HG03095 (cell line): ENCODE results near the gene HCAR2.
"Not testable (repeated sequence)": the region's sequence is repeated elsewhere in the genome, so short reads cannot be mapped to it uniquely, and the experiment has no call there.

Source experiments
- ATAC-seq: cut with Tn5 transposase; IDR thresholded peaks from one replicate; pipeline ENCODE4 v1.9.1; 2021; ENCODE audit warnings: moderate library complexity; ENCODE audit not compliant: unreplicated experiment

Gene HCAR2

DNA sequence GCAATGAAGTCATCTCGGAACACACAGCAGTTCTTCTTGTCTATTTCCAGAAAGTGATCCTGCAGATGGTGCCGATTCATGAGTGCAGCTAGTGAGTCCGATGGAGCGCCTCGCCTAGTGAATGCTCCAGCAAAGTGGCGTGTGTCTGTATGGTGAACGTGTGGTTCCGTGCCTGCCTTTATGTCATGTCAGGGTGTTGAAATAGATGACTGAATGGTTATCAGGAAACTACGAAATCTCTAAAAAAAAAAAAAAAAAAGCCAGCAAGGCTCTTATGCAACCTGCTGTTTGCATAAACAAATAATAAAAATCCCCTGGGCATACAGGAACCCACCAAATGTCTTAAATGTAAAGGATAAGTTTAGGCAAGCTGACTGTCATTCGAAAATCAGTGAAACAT, 13.5 kb upstream of the HCAR2 start, which contains the start of gene HCAR3:
Gene HCAR3, minus strand, starts transcription at position 154 of the 400 bp plus-strand sequence. Its CDS starts 74 bp downstream, at position 80.
- ATAC-seq = not testable (repeated sequence)

DNA sequence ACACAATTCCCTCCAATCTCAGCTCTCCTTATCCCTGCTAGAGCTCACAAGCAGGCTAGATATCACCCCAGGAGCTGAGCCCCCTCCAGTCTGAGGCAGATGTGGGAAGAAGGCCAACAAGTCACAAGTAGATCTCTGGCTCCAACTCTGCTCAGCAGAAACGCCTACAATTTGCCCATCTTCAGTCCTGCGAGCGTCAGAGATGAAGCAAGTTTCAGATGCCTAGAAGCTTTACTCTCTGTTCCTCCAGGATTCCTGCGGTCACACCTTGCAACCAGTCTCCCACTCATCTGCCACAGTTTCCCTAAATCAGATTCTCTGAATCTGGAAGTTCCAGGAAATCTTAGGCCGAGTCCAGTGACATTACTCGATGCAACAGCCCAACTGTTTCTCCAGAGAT, 12.1 kb upstream of the HCAR2 start:
- not testable (repeated sequence) for ATAC-seq

DNA sequence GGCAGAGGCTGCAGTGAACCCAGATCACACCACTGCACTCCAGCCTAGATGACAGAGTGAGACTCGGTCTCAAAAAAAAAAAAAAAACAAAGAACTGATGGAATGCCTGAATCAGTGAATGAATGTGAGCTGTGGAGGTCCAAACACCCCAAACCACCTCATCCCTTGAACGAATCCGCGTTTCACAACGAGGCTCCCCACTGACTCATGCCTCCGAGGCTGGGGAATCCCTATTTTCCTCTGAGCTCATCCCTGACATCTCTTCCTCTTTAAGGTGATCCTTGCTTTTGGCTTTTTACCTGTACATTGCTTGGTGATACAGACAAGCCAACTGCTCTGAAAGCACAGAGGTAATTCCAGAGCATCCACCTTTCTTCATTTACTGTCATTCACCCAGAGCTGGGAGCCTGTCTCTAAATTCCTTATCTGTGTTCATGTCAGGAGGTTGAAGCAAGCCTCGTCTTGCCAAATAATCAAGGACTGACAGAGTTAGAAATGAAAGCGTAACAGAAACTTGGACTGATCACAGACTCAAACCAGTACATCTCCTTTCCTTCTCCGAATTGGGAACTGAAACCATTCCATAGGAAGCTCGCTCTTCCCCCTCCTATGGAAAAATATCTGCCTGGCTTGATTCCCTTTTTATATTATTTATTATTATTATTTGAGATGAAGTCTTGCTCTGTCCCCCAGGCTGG, 10.5 kb upstream of the HCAR2 start:
- not testable (repeated sequence) for ATAC-seq

DNA sequence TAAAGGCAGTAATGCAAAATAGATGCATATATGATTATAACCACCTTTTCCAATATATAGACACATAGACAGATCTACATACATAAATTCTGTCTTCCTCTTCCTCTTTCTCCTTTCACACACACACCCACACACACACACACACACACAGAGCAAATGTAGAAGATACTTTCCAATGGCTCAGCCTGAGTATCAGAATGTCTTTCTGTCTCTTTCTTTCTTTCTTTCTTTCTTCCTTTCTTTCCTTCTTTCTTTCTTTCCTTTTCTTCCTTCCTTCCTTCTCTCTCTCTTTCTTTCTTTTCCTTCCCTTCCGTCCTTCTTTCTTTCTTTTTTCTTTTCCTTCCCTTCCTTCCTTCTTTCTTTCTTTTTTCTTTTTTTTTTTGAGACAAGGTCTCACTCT, 8.1 kb upstream of the HCAR2 start:
- not testable (repeated sequence) for ATAC-seq

DNA sequence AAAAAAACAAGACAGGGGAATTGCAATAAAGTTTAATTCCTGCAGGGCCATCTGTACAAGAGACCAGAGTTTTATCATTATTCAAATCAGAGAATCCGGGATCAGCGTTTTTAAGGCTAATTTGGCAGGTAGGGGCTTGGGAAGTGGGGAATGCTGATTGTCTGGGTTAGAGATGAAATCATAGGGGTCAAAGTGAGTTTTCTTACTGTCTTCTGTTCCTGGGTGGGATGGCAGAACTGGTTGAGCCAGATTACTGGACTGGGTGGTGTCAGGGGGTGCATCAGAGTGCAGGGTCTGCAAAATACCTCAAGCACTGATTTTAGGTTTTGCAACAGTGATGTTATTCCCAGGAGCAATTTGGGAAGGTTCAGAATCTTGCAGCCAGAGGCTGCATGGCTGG, 7.2 kb upstream of the HCAR2 start:
- ATAC-seq = not testable (repeated sequence)

DNA sequence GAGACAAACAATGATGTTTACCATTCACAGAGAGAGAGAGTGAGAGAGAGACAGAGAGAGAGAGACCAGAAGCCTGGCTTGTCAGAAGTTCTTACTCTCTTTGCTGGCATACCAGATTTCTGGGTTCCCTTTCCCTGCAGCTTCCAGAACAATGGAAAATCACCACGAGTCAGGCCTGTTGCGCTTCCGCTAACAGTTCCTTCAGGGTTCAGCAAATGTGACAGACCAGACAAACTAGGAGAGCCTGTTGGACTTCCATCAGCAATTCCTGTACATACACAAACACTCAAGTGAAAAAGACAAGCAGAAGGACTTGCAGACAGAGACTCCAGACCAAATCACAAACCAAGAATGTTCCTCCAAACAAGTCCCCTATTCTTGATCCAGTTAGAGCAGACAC, 6.1 kb upstream of the HCAR2 start:
- not testable (repeated sequence) for ATAC-seq

DNA sequence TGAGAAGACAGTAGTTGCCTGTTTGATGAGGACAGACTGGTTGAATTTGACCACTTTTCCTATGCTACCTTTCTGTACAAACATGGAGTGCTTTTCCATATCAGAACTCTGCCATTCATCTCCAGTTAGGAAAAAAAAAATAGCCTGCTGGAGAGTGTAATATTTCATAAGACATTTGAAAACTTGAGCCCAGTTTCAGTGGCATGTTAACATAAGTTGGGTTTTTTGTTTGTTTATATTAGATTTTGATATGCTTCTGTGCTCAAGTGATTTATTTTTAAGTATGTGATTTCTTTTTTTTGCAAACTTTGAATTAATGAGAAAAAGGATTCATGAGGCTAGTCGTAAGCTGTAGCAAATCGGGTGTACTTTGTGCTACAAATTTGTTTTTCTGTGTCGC, 684 bp upstream of the HCAR2 start:
- not testable (repeated sequence) for ATAC-seq

DNA sequence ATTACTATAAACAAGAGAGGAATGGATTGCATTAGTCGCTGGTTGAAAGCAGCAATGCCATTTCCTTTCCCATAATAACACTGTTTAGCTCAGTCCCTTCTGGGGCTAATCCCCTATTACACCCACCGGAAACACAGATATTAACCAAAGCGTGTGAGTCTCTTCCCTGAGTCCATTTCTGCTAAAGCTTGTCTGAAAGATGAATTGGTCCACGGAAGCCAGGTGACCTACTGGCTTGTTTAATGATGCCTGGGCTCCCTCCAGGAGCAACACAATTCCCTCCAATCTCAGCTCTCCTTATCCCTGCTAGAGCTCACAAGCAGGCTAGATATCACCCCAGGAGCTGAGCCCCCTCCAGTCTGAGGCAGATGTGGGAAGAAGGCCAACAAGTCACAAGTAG, 1.7 kb downstream of the HCAR2 start:
- ATAC-seq = not testable (repeated sequence)

DNA sequence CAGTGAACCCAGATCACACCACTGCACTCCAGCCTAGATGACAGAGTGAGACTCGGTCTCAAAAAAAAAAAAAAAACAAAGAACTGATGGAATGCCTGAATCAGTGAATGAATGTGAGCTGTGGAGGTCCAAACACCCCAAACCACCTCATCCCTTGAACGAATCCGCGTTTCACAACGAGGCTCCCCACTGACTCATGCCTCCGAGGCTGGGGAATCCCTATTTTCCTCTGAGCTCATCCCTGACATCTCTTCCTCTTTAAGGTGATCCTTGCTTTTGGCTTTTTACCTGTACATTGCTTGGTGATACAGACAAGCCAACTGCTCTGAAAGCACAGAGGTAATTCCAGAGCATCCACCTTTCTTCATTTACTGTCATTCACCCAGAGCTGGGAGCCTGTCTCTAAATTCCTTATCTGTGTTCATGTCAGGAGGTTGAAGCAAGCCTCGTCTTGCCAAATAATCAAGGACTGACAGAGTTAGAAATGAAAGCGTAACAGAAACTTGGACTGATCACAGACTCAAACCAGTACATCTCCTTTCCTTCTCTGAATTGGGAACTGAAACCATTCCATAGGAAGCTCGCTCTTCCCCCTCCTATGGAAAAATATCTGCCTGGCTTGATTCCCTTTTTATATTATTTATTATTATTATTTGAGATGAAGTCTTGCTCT, 3.0 kb downstream of the HCAR2 start:
- ATAC-seq = not testable (repeated sequence)

DNA sequence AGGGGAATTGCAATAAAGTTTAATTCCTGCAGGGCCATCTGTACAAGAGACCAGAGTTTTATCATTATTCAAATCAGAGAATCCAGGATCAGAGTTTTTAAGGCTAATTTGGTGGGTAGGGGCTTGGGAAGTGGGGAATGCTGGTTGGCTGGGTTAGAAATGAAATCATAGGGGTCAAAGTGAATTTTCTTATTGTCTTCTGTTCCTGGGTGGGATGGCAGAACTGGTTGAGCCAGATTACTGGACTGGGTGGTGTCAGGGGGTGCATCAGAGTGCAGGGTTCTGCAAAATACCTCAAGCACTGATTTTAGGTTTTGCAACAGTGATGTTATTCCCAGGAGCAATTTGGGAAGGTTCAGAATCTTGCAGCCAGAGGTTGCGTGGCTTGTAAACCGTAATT, 6.2 kb downstream of the HCAR2 start:
- not testable (repeated sequence) for ATAC-seq

DNA sequence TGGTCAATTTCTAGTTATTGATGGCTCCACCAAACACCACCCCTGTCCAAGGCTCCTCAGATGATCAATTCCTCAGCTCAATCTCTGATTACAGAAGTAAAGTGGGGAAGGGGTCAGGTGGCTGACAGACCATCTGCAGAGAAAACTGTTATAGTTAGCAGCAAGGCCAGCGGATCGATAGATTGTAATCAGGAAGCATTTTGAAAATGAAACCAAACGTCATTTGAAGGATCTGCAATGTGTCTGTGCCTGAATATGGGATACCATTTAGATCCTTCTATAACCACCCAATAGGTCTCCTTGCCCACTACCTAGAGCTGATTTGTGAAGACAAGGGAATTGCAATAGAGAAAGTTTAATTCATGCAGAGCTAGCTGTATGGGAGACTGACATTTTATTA, 11.6 kb downstream of the HCAR2 start:
- no peak for ATAC-seq

DNA sequence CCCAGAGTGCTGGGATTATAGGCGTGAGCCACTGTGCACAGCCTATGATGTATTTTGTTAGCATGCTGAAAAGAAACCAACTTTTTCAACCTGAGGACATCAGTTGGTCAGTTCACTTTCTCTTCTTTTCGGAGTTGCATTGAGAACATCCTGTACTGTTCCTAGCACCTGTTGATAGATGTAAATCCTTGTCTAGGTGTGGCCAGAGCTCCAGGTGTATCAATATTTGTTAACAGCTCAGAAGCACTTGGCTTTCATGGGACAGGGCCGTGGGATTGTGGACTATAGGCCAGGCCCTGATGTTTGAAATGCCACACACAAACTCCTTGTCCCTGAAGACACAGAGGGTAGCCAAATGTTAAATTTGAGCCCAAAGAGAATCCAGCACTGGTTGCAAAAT, 14.9 kb downstream of the HCAR2 start:
- no peak for ATAC-seq

DNA sequence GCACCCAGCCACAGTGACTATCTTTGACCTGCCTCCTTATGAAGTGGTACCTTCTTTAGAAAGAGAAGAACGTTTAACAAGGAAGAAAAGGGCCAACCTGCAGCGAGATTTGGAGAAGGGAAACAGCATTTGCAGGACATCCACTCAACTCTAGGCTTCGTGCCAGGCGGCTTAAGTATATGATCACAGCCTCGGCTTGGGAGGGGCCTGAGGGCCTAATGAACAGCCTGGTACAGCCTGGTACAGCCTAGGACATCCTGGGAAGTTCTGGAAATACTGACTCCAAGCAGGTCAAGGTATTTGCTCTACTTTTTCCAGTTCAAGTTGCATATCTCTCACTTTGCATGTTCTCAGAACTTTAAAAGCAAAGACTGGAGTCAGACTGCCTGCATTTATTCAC, 16.1 kb downstream of the HCAR2 start:
- no peak for ATAC-seq

DNA sequence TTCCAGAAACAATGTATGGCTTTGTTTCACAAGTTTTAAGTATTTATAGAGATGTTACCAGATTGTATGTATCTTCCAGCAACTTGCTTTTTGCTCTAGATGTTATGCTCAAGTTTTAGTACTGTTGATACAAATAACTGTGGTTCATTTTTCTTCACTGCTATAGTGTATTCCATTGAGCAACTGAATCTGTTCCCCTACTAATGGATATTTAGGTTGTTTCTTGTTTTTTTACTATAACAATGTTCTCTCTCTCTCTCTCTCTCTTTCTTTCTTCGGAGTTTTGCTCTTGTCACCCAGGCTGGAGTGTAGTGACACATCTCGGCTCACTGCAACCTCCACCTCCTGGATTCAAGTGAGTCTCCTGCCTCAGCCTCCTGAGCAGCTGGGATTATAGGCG, 16.6 kb downstream of the HCAR2 start:
- ATAC-seq = no peak

DNA sequence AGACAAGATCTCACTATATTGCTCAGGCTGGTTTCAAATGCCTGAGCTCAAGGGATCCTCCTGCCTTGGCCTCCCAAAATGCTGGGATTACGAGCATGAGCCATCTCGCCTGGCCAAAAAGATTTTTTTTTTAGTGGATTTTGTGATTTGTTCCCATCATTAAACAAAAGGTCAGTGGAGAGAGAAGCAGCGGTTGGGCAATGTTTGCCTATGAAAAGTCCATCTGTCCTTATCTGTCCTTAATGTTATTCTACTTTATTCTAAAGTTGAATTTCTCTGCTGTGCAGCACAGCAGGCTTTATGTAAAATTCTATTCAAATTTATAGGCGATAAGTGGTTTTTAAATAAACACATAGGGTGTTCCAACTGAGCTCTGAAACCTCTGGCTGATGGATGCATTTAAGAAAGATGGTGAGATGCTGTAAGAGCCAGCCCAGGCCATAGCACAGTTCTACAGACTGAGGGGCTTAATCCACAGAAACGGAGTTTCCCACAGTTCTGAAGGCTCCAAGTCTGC, 18.8 kb downstream of the HCAR2 start:
- ATAC-seq = no peak

DNA sequence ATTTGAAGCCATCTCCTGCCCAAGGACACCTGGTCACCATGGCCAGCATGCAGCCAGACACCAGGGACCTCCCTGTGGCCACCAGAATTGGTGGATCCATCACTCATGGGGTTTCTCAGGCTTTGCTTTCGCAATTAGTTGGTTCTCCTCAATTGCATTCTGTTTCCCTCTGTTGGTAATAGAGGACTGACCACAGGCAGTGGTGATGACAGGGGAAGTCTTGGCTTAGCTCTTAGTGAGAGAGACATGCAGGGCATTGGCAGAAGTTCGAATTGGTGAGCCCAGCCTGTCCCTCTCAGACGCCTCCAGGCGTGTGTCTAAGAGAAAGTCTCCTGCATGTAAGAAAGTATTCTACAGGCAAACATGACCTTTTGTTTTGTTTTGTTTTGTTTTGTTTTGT, 21.3 kb downstream of the HCAR2 start:
- no peak for ATAC-seq

DNA sequence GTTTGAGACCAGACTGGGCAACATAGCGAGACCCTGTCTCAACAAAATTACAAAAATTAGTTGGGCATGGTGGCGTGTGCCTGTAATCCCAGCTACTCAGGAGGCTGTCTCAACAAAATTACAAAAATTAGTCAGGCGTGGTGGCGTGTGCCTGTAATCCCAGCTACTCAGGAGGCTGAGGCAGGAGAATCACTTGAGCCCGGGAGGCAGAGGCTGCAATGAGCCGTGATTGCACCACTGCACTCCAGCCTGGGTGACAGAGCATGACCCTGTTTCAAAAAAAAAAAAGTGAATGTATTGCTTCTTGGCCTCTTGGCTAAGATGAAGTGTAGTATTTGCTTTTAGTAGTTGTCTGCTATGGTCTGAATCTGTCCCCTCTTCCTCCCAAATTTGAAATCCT, 22.2 kb downstream of the HCAR2 start:
- ATAC-seq = not testable (repeated sequence)

DNA sequence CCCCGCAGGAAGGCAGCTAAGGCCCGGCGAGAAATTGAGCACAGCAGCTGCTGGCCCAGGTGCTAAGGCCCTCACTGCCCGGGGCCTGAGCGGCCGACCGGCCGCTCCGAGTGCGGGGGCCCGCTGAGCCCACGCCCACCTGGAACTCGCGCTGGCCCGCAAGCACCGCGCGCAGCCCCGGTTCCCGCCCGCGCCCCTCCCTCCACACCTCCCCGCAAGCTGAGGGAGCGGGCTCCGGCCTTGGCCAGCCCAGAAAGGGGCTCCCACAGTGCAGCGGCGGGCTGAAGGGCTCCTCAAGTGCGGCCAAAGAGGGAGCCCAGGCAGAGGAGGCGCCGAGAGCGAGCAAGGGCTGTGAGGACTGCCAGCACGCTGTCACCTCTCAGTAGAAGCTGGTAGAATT, 26.4 kb downstream of the HCAR2 start:
- ATAC-seq = not testable (repeated sequence)

DNA sequence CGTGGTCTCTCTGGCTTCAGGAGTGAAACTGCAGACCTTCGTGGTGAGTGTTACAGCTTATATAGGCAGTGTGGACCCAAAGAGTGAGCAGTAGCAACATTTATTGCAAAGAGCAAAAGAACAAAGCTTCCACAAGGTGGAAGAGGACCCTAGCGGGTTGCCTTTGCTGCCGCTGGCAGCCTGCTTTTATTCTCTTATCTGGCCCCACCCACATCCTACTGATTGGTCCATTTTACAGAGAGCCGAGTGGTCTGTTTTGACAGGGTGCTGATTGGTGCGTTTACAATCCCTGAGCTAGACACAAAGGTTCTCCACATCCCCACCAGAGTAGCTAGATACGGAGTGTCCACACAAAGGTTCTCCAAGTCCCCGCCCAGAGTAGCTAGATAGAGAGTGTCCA, 27.1 kb downstream of the HCAR2 start:
- ATAC-seq = not testable (repeated sequence)

DNA sequence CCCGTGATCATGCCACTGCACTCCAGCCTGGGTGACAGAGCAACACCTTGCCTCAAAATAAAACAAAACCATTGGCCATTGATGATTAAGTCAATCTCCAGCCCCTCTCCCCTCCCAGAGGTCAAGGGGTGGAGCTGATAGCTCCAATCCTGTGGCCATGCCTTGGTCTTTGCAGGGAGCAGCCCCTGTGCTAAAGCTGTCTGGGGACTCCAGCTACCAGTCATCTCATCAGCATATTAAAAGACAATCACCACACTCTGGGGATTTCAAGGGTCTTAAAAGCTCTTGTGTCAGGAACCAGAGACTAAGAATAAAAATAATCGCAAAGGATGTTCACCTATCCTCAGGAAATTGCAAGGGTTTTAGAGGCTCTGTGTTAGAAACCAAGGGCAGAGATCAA, 30.6 kb downstream of the HCAR2 start:
- no peak for ATAC-seq

DNA sequence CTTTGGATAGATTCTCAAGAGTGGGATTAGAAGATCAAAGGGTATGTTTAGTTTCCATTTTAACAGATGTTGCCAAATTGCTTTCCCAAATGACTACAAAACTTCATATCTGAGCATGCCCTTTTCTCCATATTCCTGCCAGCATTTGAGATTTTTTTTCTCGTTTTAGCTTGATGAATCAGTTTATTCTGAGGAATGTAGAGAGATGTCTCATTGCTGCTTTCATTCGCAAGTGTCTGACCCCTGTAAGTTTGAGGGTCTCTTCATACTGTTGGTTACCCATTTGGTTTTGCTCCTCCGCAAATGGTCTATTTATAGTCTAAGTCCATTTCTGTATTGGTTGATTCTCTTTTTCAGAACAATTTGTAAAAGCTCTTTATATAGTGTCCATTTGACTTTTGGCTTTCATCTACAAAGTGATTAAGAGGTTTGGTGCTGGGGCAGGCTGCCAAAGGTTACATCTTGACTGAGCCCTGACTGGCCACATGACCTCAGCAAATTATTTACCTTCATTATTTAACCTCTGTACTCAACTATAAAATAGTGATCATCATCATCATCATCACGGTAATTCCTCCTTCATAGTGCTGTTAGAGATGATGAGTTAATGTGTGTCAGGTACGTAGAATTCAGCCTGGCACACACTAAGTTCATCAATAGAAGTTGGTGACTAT, 33.6 kb downstream of the HCAR2 start:
- no peak for ATAC-seq

DNA sequence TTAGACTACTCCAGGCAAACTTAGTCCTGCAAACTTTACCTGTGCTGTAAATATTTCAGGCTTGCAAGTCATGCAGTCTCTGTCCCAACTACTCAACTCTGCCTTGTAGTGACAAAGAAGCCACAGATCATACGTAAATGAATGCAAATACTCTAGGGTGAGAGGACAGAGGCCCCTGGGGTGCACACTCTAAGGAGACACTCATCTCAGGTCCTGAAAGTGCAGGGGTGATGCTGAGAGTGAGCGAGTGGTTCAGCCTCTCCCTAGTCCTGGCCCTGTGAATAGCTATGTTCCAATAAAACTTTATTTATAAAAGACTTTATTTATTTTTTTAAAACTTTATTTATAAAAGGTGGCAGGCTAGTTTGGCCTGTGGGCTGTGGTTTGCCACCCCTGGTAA, 34.9 kb downstream of the HCAR2 start:
- ATAC-seq = no peak
